Measurements from ENCODE around the gene TRIP13. TPM values are rescaled to one million over a fixed set of nuclear protein-coding genes. Genes with fewer than 3 reads are reported as not detected.
"Not testable (repeated sequence)": the region's sequence is repeated elsewhere in the genome, so short reads cannot be mapped to it uniquely, and the experiment has no call there.

Gene TRIP13
- total RNA-seq, 1 donor from 2014 or later, result 8.4 TPM

DNA sequence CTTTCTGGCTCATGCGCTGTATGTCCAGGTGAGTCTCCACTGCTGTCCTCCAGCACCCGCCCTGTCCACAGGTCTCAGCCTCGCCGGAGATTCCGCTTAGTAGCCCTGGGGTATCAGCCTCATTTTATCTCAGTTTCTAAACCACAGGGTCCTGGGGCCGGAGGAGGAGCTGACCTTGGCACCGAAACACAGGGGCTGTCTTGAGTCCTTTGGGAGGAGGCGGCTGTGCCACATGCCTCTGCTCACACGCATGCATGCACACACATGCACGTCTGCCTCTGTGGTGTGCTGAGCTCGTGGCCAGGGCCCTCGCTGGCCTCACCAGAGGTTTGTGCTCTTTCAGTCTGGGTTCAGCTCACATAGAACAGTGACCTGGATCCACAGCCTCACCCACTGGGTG is 23.3 kb downstream of the TRIP13 start:
- Mint-ChIP-seq H3K36me3 (ENCODE audit: low read depth, unreplicated experiment) (peaks cover 21% of the 10 kb centered on the region), H3K4me3 (ENCODE audit: unreplicated experiment) (no peak overlapping the region), H3K4me1 (ENCODE audit: unreplicated experiment) (no peaks in the 10 kb centered on the region), H3K27ac (ENCODE audit: unreplicated experiment) (no peak overlapping the region), H3K27me3 (ENCODE audit: unreplicated experiment) (peaks cover 4% of the 10 kb centered on the region), H3K9me3 (ENCODE audit: unreplicated experiment) (no peaks in the 10 kb centered on the region)
- TF ChIP-seq, protein P1, sequence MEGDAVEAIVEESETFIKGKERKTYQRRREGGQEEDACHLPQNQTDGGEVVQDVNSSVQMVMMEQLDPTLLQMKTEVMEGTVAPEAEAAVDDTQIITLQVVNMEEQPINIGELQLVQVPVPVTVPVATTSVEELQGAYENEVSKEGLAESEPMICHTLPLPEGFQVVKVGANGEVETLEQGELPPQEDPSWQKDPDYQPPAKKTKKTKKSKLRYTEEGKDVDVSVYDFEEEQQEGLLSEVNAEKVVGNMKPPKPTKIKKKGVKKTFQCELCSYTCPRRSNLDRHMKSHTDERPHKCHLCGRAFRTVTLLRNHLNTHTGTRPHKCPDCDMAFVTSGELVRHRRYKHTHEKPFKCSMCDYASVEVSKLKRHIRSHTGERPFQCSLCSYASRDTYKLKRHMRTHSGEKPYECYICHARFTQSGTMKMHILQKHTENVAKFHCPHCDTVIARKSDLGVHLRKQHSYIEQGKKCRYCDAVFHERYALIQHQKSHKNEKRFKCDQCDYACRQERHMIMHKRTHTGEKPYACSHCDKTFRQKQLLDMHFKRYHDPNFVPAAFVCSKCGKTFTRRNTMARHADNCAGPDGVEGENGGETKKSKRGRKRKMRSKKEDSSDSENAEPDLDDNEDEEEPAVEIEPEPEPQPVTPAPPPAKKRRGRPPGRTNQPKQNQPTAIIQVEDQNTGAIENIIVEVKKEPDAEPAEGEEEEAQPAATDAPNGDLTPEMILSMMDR (IDR thresholded peaks at IDR 0.05; ENCODE audit: unreplicated experiment), result no peak
- DNase-seq (ENCODE audit: low spot score), result no peak

DNA sequence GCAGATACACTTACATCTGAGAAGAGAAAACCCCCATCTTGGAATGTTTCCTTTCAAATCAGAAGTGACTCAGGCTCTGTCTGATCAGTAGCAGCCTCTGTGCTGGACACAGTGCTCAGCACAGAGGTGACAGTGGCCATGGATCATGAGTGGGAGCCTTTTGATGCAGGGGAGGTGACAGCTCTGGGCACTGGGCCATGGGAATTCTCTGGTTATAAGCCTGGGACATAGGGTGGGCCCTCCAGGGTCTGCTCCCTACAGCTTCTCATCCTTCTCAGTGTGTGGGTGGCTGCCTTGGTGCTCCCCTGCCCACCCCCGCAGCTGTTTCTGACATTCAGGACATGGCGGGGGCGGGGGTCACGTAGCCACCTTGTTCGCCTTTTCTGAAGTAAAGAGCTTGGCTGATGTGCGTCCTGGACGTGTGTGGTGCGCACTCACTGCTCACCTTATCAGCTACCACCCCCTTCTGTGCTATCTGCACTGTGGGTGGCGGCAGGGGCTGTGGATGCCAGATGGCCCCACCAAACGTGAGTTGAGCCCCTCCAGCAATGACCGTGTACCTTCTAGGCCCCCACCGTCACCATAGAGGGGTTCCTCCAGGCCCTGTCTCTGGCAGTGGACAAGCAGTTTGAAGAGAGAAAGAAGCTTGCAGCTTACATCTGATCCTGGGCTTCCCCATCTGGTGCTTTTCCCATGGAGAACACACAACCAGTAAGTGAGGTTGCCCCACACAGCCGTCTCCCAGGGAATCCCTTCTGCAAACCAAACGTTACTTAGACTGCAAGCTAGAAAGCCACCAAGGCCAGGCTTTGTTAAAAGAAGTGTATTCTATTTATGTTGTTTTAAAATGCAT is 24.0 kb downstream of the TRIP13 start:
- no peaks in the 10 kb centered on the region for H3K4me1 Mint-ChIP-seq (ENCODE audit: unreplicated experiment)
- TF ChIP-seq, protein P1 (IDR thresholded peaks at IDR 0.05; ENCODE audit: unreplicated experiment), result no peak
- H3K27ac Mint-ChIP-seq (ENCODE audit: unreplicated experiment), result no peak overlapping the region
- peaks cover 21% of the 10 kb centered on the region for H3K36me3 Mint-ChIP-seq (ENCODE audit: low read depth, unreplicated experiment)
- H3K4me3 Mint-ChIP-seq (ENCODE audit: unreplicated experiment), result no peak overlapping the region
- H3K9me3 Mint-ChIP-seq (ENCODE audit: unreplicated experiment), result no peaks in the 10 kb centered on the region
- peaks cover 3% of the 10 kb centered on the region for H3K27me3 Mint-ChIP-seq (ENCODE audit: unreplicated experiment)
- no peak for DNase-seq (ENCODE audit: low spot score)

DNA sequence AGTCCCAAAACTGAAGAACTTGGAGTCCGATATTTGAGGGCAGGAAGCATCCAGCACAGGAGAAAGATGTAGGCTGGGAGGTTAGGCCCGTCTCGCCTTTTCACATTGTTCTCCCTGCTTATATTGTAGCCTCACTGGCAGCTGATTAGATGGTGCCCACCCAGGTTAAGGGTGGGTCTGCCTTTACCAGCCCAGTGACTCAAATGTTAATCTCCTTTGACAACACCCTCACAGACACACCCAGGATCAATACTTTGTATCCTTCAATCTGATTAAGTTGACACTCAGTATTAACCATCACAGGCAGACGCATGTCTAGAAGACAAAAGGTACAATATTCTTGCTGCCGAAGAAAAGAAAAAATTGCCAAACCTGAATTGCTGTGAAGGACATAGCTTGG is 26.0 kb downstream of the TRIP13 start:
- H3K36me3 Mint-ChIP-seq (ENCODE audit: low read depth, unreplicated experiment), result peaks cover 16% of the 10 kb centered on the region
- not testable (repeated sequence) for H3K4me1 Mint-ChIP-seq (ENCODE audit: unreplicated experiment); DNase-seq (ENCODE audit: low spot score); H3K27ac Mint-ChIP-seq (ENCODE audit: unreplicated experiment); H3K4me3 Mint-ChIP-seq (ENCODE audit: unreplicated experiment); H3K27me3 Mint-ChIP-seq (ENCODE audit: unreplicated experiment); H3K9me3 Mint-ChIP-seq (ENCODE audit: unreplicated experiment)

DNA sequence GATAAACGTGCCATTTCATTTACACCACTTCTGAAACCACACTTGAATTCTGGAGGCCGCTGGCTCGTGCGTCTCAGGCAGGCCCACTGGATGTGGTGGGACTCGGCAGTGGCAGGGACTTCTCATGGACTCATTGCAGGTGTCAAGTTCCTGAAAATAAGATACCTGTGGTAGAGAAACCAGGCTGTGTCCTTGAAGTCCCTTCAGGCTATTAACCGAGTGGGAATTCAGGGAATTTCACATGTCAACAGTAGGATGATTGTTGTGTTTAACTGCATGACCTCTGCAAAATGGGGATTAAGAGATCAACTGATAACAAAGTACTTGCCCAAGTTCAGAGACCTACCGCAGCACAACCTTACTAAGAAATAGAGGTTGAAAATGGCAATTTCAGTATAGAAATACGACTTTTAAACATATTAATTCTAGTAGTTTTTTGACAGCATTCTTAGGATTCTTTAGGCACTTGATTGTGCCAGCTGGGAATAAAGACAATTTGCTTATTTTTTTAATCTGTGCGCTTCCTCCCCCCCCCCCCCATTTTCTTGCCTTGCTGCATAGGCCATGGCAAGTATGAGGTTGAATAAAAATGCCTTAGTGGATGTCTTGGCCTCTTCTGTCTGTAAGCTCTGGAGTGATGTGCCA is 26.8 kb downstream of the TRIP13 start:
- TF ChIP-seq, protein P1 (IDR thresholded peaks at IDR 0.05; ENCODE audit: unreplicated experiment), result no peak
- H3K4me1 Mint-ChIP-seq (ENCODE audit: unreplicated experiment), result no peaks in the 10 kb centered on the region
- H3K27ac Mint-ChIP-seq (ENCODE audit: unreplicated experiment), result no peak overlapping the region
- peaks cover 2% of the 10 kb centered on the region for H3K27me3 Mint-ChIP-seq (ENCODE audit: unreplicated experiment)
- DNase-seq (ENCODE audit: low spot score), result no peak
- H3K4me3 Mint-ChIP-seq (ENCODE audit: unreplicated experiment), result no peak overlapping the region
- H3K36me3 Mint-ChIP-seq (ENCODE audit: low read depth, unreplicated experiment), result peaks cover 14% of the 10 kb centered on the region
- no peaks in the 10 kb centered on the region for H3K9me3 Mint-ChIP-seq (ENCODE audit: unreplicated experiment)

DNA sequence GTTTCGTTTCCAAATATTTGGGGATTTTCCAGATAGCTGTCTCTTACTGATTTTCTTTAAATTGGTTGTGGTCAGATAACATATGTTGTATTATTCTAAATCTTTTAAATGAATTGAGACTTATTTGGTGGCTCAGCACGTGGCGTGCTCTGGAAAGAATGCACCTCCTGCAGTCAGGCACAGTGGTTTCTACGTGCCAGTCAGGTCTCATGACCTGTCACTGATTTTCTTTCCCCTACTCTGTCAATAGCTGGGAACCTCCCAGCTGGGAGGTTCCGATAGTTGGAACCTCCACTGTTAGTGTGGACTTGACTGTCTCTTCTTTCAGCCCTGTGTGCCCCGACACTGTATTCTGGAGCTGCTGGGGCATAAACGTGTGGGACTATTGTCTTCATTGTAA is 27.6 kb downstream of the TRIP13 start:
- H3K36me3 Mint-ChIP-seq (ENCODE audit: low read depth, unreplicated experiment), result peaks cover 8% of the 10 kb centered on the region
- peaks cover 2% of the 10 kb centered on the region for H3K27me3 Mint-ChIP-seq (ENCODE audit: unreplicated experiment)
- H3K4me1 Mint-ChIP-seq (ENCODE audit: unreplicated experiment), result no peaks in the 10 kb centered on the region
- no peaks in the 10 kb centered on the region for H3K9me3 Mint-ChIP-seq (ENCODE audit: unreplicated experiment)
- no peak overlapping the region for H3K27ac Mint-ChIP-seq (ENCODE audit: unreplicated experiment)
- TF ChIP-seq, protein P1 (IDR thresholded peaks at IDR 0.05; ENCODE audit: unreplicated experiment), result no peak
- no peak for DNase-seq (ENCODE audit: low spot score)
- H3K4me3 Mint-ChIP-seq (ENCODE audit: unreplicated experiment), result no peak overlapping the region
